HuH-7.5 (cell line): ENCODE measurements around the gene XYLT1.

Source experiments
- DNase-seq: peaks from one replicate; pipeline ENCODE4 v3.0.0; 2011; ENCODE audit warnings: low spot score

The XYLT1 gene

DNA sequence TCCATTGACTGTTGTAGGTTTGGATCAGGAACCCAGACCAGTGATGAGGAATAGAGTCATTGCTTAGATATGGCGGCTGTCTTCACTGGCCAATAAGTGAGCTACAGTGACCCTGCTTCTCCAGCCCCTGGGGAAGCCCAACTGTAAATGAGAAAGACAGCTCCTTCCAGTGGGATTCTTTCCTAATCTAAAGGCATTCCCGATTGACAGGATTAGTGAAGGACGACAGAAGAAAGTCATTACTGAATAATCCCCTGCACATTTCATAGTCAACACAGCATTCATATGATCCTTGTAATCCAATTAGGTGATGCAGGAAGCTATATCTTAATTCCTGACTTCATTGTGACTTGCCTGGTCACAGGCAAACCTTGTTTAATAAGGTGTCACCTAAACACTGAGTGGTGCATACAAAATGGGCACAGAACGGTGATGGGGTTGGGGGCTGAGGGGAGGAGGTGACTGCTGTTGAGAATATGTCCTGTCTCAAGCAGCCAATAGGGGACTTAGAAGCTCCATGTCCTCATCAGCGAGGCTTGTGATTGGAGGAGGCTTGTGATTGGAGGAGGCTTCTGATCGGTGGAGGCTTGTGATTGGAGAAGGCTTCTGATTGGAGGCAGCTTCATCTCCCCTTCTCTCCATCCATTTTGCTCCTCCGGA is 242.6 kb downstream of the XYLT1 start:
- no peak for DNase-seq

DNA sequence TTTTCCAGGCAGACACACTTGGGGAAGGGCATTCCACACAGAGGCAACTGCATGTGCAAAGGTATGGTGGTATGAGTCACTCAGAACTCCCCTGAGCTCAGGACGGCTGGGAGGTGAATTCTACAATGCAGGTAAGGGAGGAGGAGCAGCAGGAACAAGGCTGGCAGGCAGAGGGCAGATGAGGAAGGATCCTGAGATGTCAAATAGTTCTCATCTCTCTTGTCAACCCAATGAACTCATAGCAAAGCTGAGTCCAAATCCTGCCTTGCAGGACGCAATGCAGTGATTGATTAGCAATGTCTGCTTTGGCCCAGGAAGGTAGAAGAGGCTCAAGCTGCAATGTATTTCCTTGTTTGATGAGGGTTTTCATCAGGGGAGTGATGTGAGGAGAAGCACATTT is 243.5 kb downstream of the XYLT1 start:
- DNase-seq: no peak

DNA sequence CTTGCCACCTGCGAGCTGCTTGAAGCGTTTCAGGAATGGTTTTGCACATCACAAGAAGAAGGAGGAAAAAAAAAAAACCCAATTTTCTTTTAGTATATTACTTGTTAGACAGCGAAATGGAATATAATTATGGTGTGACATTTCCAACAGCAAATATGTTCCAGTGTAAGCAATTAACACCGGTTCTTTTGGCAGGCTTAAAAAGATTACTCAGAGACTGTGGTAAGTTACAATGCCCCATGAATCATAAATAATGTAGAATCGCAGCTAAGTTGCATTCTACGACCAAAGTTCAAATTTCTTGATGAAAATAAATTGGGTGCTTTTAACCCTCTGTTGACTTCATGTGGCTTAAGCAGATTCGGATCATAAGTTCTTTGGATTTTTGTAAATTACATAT is 245.2 kb downstream of the XYLT1 start:
- no peak for DNase-seq

DNA sequence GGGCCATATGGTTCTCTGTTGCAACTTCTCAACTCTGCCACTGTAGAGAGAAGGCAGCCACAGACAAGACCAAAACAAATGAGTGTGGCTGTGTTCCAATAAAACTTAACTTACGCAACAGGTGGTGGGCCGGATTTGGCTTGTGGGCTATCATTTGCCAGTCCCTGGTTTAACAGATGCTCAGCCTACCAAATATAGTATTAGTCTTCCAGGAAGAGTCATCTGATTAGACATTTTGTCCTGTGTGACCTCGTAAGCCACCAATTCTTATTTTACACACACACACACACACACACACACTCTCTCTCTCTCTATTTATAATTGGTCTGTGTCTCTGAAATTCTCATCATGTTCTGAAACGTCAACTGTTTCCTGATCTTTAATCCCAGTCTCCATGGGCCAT is 245.9 kb downstream of the XYLT1 start:
- no peak for DNase-seq

DNA sequence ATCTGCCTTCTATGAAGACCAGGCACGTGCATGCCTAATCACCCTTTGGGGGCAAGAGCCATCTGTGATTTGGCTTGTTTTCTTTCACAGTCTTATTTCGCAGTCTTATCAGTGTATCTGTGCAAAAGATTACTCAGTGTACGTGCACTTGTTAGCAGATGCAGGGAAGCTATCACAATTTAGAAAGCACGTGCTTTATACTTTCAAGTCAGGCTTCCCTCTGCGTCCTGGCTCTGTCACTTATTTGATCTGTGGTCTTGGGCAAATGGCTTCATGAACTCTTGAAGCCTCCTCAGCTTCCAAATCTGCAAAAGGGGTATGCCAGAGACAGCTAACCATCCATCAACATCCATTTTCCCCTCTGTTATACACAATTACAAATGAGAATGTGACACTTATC is 246.4 kb downstream of the XYLT1 start:
- DNase-seq: no peak

DNA sequence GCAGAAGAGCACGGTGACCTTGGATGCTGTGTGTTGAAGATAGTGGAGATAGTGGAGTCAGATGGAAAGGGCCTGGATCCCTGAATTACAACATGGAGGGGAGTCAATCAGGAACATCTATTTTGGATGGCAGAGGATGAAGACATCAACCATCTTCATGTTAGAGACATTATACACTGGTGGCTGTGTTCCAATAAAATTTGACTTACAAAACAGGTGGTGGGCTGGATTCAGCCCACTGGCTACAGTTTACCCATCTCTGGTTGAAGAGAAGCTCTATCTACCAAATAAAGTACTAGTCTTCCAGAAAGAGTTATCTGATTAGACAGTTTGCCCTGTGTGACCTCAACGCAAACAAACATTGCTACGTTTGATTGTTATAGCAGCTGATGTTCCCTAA is 247.2 kb downstream of the XYLT1 start:
- DNase-seq: no peak

DNA sequence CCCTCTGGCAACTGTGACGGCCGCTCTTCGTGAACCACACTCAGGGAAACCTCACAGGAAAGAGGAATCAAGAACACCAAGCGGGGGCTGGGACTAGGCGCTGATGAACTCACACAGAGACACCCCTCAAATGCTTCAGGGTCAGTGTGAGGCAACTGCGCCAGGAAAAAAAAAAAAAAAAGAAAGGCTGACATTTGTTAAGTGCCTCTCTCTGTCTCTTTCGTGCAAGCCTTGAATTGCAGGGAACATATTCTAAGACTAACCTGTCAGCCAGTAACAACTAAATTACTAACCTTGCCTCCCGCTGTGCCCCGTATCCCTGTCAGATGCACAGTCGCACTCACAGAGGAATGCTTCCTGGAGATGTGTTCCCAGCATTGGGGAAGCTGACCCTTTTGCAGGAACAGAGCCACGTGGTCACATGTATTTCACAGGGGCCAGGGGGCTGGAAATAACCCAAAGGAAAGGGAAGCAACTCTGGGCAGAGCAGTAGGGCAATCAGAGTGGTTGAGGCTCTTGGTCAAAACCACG is 247.8 kb downstream of the XYLT1 start:
- DNase-seq: no peak

DNA sequence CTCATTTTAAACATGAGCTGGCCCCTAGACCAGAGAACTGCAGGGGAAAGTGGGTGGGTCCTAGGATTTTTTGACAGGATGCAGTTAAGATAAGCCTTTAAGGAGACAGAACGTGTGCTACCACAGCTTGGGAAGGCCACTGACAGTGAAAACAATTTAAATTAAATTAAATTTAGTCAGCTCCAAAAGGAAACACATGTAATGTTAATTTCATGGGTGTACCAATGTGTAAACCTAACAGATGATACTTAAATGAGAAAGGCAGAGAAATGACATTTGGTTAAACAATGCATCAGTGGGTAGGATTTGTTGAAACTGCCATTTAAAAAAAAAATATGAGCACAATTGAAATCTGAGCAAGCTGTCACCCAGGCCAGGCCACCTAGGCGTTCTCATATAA is 250.8 kb downstream of the XYLT1 start:
- no peak for DNase-seq

DNA sequence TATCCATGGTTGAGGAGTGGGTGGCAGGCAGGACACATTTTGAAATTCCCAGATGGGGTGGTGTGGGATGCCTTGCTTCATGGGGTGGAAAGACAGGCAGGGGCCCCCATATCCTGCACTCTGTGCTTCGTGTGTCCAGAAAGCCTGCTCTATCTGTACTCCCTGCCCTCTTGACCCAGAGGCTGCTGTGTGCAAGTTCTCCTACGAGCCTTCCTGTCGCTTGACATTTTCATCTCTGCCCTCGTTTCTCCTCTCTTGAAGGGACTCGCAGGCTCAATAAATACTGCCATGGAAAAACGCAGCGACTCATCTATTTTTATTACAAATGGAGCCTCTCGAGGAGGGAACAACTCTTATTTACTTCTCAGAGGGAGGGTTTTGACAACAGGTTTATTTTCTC is 254.8 kb downstream of the XYLT1 start:
- DNase-seq: no peak

DNA sequence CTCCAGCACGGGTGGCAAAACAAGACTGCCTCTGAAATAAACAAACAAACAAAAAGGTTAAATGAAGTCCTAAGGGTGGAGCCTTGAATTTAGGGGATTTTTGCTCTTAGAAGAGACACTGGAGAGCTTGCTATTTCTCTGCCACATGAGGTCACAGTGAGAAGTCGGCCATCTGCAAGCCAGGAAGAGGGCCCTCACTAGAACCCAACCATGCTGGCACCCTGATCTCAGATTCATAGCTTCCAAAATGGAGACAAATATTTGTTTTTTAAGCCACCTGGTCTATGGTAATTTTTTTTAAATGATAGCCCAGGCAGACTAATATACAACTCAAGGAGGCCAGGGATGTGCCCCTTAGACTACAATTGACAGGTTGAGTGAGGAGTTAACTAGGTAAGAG is 255.5 kb downstream of the XYLT1 start:
- no peak for DNase-seq

DNA sequence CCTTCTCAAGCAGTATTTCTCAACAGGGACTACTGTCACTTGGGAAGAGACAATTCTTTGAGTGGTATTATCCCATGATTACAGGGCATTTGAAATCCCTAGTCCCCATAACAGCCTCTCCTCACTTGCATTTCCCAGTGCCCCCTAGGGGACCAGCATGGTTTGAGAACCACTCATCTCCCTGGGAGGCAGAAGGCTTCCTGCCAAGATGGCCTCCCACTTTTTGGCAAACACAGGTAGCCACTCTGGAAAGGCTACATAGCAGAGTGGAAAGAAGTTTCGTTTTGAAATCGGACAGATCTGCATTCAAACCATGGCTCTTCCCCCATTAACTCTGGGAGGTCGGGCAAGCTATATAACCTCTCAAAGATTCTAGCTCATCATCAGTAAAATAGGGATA is 256.8 kb downstream of the XYLT1 start:
- DNase-seq: no peak

DNA sequence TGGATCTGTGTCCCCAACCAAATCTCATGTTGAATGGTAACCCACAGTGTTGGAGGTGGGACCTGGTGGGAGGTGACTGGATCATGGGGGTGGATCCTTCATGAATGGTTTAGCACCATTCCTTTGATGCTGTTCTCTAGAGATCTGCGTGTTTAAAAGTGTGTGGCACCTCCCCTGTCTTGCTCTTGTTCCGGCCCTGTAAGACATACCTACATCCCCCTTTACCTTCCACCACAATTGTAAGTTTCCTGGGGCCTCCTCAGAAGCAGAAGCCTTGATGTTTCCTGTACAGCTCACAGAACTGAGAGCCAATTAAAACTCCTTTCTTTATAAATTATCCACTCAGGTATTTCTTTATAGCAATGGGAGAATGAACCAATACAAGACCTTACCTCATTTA is 257.7 kb downstream of the XYLT1 start:
- DNase-seq: no peak

DNA sequence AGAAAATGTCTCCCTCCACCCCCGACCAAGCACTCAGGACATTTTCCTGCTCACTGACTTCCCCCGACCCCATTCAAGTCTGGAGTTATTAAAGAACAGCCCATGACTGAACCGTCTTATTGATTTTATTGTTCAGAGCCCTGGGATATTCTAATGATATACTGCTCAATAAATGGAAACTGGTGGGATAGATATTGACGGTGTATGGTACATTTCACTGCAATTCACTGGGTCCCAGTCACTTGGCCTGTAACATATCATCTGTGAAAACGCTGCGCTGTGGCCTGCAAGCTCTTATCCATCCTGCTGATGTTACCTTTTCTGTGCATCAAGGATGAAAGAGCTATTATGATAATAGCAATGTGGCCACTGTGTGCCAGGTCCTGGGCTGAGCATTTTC is 258.2 kb downstream of the XYLT1 start:
- DNase-seq: no peak

DNA sequence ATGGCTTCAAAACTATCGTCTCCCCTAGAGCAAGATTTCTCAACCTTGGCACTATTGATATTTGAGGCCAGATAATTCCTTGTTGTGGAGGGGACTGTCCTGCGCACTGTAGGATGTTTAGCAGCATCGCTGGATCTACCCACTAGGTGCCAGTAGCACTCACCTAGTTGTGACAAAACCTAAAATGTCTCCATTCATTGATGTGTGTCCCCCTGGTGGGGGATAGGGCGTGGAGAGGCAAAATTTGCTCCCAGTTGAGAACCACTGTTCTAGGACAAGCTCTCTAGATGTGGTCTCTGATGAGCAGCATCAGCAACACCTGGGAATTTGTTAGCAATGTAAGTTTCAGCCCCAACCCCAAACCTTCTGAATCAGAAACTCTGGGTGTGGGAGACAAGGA is 259.0 kb downstream of the XYLT1 start:
- no peak for DNase-seq

DNA sequence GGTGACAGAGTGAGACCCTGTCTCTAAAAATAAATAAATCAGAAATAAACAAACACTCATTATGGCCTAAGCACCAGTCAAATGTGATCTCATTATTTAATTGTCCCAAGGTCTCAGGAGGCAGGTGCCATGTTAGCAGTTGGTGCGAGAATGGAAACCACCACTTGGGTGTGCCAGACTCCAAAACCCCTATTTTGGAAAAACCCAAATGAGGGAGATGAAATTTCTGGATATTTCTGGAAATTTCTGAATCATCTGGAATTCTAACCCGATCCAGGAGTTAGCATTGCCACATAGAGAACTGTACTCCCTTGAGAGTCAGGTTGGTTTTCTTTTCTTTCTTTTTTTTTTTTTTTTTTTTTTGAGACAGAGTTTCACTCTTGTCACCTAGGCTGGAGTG is 264.0 kb downstream of the XYLT1 start:
- DNase-seq: no peak

DNA sequence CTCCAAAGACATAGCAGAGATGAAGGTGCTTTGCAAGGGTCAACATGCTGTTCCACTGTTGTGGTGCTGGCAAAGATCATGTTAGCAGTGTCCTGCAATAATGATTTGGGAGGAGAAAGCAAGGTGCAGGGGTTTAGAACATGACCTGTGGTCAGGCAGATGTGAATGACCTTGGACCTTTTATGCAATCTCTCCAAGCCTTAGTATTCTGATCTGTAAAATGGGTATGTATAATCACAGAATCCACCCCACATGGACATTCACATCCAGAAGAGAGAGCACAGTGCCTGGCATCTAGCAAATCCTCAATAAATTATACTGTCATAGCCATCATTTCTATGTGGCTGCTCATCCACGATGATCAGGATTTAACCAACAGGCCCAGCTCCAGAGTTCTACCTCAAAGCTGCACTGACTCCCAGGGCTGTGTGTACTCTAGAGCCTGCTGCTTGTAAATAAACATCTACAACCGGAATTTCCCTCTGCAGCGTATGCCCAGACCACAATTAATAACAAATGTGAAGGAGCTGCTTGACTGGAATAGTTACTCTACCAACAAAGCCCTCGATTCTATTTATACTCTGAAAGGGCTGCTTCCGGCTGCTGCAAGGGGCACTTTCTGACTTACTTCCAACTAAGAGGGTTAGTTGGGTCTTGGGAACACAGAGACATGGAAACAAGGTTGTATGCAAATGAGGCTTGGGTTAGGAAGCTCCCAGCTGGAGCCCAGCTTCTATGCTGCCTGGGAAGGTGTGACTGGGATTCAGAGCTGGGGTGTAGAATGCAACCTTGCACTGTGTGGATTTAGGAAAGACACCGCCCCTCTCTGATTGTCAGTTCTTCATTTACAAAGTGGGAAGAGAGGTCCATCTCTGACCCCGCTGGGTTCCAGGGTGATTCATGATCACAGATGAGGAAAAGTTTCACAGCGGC is 265.2 kb downstream of the XYLT1 start:
- DNase-seq: no peak

DNA sequence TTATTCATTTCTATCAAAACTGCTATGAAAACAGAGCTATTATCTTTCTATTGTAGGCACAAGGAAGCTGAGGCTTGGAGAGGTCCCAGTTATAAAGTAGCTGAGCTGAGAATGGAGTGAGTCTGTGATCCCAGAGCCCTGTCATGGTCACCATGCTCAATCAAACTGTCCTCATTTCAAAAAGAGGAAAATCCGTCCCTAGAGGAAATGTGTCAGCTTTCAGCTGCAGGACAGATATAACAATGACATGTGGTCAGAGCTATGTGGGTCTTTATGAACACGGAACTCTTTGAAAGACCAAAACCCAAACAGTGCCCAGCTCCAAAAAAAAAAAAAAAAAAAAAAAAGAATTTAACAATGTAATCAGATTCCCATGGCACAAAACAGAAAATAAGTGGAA is 266.1 kb downstream of the XYLT1 start:
- no peak for DNase-seq

DNA sequence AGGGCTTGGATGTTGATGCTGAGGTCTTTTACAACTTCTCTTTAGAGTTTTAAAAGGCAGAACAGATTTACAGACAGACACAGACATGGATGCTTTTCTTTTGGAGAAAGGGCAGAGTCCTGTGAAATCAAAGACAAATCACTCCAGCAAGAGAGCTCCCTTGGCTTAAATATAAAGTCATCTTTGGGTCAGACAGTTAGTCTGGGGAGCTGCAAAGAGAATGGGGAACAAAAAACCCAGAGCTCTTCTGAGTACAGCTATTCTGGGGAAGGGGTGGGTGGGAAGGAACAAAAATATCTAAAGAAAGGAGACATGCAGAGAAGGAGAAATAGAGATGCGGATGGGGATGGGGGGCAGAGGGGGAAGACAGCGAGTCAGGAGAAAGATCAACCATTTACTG is 266.6 kb downstream of the XYLT1 start:
- DNase-seq: no peak

DNA sequence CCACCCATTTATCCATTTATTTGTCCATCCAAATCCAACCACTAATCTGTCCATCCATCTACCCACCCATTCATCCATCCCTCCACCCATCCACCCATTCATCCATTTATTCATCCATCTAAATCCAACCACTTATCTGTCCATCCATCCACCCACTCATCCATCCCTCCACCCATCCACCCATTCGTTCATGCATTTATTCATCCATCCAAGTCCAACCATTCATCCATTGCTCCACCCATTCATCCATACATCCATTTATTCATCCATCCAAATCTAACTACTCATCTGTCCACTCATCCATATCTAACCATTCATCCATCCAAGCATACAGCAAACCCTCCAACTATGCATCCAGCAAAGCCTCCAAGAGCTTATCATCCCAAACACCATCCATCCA is 267.3 kb downstream of the XYLT1 start:
- no peak for DNase-seq

DNA sequence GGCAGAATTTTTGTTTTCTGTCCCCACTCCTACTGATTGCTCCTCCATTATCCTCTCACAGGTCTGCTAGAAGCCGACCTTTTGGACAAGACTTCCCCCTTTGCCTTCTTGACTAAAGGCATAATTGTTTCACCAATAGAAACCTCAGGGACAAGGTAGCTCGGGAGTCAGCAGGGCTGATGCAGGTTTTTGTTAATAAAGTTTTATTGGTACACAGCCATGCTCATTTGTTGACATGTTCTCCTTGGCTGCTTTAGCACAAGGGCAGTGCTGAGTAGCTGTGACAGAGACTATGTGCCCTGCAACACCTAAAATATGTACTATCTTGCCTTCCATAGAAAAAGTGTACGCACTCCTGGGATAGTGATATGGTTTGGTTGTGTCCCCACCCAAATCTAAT is 271.6 kb downstream of the XYLT1 start:
- DNase-seq: no peak

DNA sequence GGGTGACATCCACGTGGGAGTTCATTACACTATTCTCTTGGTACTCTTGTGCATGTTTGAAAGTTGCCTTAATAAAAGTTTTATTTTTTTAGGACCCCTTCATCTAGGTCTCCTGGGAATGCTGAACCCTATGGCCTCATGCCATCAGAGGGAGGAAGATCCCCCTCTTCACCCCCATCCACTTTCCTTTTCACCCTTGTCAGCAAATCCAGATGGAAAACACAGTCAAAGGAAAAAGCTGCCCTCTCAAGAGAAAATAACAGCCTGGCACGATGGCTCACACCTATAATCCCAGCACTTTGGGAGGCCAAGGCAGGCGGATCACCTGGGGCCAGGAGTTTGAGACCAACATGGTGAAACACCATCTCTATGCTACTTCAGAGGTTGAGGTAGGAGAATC is 274.2 kb downstream of the XYLT1 start:
- DNase-seq: no peak

DNA sequence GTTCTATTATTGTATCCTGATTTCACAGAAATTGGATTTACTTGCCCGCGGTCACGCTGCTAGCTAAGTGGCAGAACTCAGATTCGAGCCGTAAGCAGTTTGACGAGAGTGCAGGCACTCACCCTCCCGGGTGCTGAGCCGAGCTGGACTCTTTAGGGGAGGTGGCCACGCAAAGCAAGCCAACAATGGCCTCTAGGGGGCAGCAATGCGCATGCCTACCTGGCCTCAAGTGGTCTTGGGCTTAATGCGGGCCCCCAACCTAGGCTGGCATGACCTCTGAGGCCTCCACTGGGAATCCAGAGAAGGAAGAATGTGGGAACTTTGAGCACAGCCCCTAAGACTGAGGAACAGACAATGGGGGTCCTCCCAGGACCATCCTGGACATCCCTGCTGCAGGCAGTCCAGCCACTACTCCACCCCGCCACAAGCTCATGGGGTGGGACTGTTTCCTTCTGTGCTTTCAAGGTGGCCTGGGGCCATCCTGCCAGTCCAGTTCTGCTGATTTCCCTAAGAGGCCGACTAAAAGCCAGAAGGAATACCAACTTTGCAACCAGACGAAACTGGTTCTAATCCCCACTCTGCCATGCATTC is 276.5 kb downstream of the XYLT1 start:
- no peak for DNase-seq

DNA sequence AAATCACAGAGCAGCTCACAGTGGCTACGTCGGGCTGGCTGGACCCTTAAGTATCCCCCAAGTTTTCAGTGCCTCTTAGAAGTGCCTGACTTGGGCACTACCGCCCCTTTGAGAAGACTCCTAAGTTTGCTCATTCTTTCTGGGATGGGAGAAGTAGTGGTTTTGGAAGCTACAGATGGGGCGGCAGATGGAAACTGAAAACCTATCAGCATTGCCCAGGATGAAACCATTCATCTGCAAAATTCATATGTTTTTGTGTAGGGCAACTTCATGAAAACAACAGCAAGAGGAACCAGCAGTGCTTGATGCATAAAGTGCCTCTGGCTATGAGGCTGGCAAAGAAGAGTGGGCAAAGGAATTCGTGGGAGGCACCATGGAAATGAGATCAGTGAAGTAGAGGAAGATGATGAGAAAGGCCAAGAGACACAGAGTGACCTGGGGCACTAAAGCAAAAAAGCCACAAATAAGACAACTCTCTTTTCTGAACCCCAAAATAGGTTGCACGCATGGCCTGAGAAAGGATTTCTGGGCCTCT is 277.1 kb downstream of the XYLT1 start:
- no peak for DNase-seq
